Activated CD4-positive, alpha-beta T cell treated with anti-CD3 and anti-CD28 coated beads, Interleukin-2, amount 10 ng/mL, durations not matched to agents 7 days and 5 days (primary cell): Measurements from ENCODE around the gene AURKAIP1. TPM values are rescaled to one million over a fixed set of nuclear protein-coding genes. Genes with fewer than 3 reads are reported as not detected.

Experiments
- CTCF ChIA-PET: fragments of 350-600 bp; sonication (Branson Sonifier 250); formaldehyde crosslinking; loops from one replicate; lab custom pipeline; 2021; ENCODE audit warnings: antibody characterized with exemption; lab: Charles Lee
- POLR2A ChIA-PET: fragments of 350-600 bp; sonication (Branson Sonifier 250); formaldehyde crosslinking; loops from one replicate; lab custom pipeline; 2021; ENCODE audit warnings: antibody characterized with exemption; lab: Charles Lee
- DNase-seq: peaks from one replicate; pipeline ENCODE4 v3.0.0-alpha.2; 2020
- H3K27ac Mint-ChIP-seq: one replicate; pipeline ENCODE4 v1.8.0; 2021; ENCODE audit warnings: mild to moderate bottlenecking, moderate library complexity, mixed read lengths
- H3K27me3 Mint-ChIP-seq: one replicate; pipeline ENCODE4 v1.8.0; 2021; ENCODE audit warnings: mixed read lengths
- H3K36me3 Mint-ChIP-seq: one replicate; pipeline ENCODE4 v1.8.0; 2021; ENCODE audit warnings: low read depth, mixed read lengths
- H3K4me1 Mint-ChIP-seq: one replicate; pipeline ENCODE4 v1.8.0; 2021; ENCODE audit warnings: mixed read lengths
- H3K4me3 Mint-ChIP-seq: one replicate; pipeline ENCODE4 v1.8.0; 2021; ENCODE audit warnings: mild to moderate bottlenecking, moderate library complexity, mixed read lengths
- H3K9me3 Mint-ChIP-seq: one replicate; pipeline ENCODE4 v1.8.0; 2021; ENCODE audit warnings: mixed read lengths
- microRNA-seq: library from miRNA; unstranded; fragments of <30 nt; microRNA quantifications from one replicate; pipeline ENCODE4 v1.2.0, GENCODE V29; 2021; ENCODE audit warnings: borderline microRNAs expressed, borderline replicate concordance
- total RNA-seq, 2 experiments: library from RNA; stranded (reverse); gene quantifications; one replicate each; pipeline ENCODE4 v1.2.3, GENCODE V29; 2021

The AURKAIP1 gene
- total RNA-seq, 2 experiments from 2014 or later: 101 to 125 TPM

DNA sequence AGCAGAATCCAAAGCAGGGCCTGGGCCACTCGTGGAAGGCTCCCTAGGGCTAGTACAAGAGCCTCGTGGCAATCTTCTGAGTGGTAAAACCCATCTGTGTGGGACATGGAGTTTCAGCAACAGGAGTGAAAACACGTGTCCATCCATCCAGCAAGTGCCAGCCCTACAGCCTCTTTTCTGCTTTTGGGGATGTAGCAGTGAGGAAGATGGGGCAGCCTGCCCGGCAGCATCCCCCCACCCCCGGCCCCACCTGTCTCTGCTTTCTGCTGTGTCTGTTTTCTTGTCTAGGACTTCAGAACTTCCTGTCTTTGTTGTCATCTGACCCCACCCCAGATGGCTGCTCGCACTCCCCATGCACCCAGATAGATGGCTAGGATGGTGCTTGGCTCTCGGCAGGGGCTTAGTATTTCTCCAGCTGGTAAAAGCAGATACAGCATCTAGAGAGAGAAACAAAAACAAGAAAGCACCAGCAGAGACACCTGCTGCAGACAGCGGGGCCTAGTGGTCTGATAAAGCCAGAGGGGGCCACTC lies 48.9 kb downstream of the AURKAIP1 start:
- no peaks in the 10 kb centered on the region for H3K9me3 Mint-ChIP-seq
- H3K4me3 Mint-ChIP-seq: peak overlapping the region; percentile 75
- no peaks in the 10 kb centered on the region for H3K27me3 Mint-ChIP-seq
- H3K36me3 Mint-ChIP-seq: peaks cover 5% of the 10 kb centered on the region
- ChIA-PET POLR2A (no interaction called here), CTCF (interaction anchor here (0.9 to 1.3 kb wide), 2 partner anchors 20 to 22 kb away, joined by 3 read pairs; no protein-coding TSS in a partner anchor)
- peaks cover 27% of the 10 kb centered on the region for H3K4me1 Mint-ChIP-seq
- peak overlapping the region; percentile 75 for H3K27ac Mint-ChIP-seq
- DNase-seq: no peak

DNA sequence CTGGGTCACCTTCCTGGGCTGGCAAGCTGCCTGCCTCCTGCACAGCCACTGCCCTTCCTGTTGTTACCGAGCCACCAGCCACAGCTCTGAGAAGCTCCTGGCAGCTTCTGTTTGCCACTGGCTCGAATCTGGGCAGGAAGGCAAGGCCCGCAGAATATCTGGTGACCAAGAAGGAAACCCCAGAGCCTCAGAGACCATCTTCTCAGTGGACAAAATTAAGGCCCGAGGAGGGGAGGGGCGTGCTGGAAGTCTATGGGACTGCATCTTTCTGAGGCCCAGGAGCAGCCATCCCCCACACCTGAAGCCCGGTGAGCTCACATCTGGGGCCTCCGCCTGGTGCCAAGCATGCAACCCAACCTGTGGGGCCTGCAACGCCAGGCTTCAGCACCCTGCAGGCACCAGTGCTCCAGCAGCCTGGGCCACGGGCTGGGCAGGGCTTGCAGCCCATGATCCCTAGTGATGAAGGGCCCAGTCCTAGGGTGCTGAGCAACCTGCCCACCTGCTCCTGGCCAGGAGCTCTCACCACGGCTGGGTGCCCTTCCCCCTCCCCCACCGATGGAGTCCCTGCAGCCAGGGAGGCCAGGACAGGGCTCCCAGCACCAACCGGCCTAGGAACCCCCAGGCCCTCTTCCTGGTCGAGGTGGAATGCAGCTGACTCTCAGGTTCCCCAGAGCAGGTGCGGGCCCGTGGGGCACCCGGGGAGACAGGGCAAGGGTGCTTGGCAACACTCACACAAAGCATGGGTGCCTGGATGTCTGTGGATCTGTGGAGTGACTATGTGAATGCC lies 49.5 kb downstream of the AURKAIP1 start:
- Mint-ChIP-seq H3K4me3 (peak overlapping the region; percentile 75), H3K9me3 (no peaks in the 10 kb centered on the region), H3K27ac (peak overlapping the region; percentile 85), H3K27me3 (no peaks in the 10 kb centered on the region), H3K4me1 (peaks cover 27% of the 10 kb centered on the region), H3K36me3 (peaks cover 5% of the 10 kb centered on the region)
- POLR2A ChIA-PET: no interaction called here
- DNase-seq: no peak
- CTCF ChIA-PET: interaction anchor here (0.9 kb wide), 1 partner anchor 23 kb away, joined by 3 read pairs; no protein-coding TSS in a partner anchor

DNA sequence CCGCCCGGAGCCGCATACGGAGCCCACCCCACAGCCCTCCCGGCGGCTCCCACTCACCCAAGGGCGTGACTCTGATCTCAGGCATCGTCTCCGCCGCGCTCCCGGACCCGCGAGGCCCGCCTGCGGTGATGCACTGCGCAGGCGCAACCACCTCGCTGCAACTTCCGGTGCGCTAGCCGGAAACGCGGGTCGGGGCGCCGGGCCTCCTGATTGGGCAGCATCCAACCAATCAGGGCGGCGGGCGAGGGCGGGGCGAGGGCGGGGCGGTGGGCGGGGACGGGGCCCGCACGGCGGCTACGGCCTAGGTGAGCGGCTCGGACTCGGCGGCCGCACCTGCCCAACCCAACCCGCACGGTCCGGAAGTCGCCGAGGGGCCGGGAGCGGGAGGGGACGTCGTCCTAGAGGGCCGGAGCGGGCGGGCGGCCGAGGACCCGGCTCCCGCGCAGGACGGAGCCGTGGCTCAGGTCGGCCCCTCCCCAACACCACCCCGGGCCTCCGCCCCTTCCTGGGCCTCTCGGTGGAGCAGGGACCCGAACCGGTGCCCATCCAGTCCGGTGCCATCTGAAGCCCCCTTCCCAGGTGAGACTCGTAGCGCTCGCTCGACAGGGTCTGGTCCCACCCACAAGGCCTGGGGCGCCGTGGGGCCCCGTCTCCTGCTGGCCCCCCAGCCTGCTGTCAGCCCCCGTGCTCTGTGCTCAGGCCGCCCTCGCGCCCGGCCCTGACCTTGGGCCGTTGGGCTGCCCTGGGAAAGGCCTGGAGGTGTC lies 50.3 kb downstream of the AURKAIP1 start, which contains the start of the genes CPTP and INTS11:
CPTP (plus strand) TSS at position 279 of the 764 bp plus-strand sequence. CDS start 2,109 bp downstream, outside the sequence.
INTS11 (minus strand) TSS at position 137 of the 764 bp plus-strand sequence; CDS start at position 85, 52 bp downstream.
- POLR2A ChIA-PET: no interaction called here
- CTCF ChIA-PET: no interaction called here
- DNase-seq: peak; percentile 97
- no peaks in the 10 kb centered on the region for H3K9me3 Mint-ChIP-seq
- peaks cover 5% of the 10 kb centered on the region for H3K36me3 Mint-ChIP-seq
- H3K27me3 Mint-ChIP-seq: no peaks in the 10 kb centered on the region
- peak within 1 kb of the TSS; percentile 93 for H3K27ac Mint-ChIP-seq
- H3K4me1 Mint-ChIP-seq: peaks cover 27% of the 10 kb centered on the region
- peak within 1 kb of the TSS; percentile 85 for H3K4me3 Mint-ChIP-seq

DNA sequence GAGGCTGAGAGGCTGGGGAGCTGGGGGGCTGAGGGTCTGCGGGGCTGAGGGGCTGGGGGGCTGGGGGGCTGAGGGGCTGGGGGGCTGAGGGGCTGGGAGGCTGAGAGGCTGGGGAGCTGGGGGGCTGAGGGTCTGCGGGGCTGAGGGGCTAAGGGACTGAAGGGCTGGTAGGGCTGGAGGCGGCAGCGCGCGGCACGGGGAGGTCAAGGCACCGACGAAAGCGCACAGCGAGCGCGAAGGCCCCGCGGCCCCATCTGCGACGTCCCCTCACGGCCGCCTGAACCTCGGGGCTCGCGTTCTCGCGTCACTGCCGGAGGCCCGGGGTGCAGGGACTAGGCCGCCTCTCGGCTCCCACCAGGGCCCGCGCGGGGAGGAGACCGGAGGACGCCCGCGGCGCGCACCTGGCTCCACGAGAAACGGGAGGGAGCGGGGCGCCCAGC lies 50.9 kb downstream of the AURKAIP1 start:
- no peaks in the 10 kb centered on the region for H3K27me3 Mint-ChIP-seq
- H3K4me3 Mint-ChIP-seq: peak overlapping the region; percentile 85
- DNase-seq: no peak
- H3K9me3 Mint-ChIP-seq: no peaks in the 10 kb centered on the region
- peaks cover 7% of the 10 kb centered on the region for H3K36me3 Mint-ChIP-seq
- H3K4me1 Mint-ChIP-seq: peaks cover 27% of the 10 kb centered on the region
- ChIA-PET POLR2A (no interaction called here), CTCF (no interaction called here)
- H3K27ac Mint-ChIP-seq: peak overlapping the region; percentile 54

Small RNA genes within 50 kb of the gene (microRNA-seq; reads per million reads assigned to microRNA genes)
- not detected for gene MIR6808

Other genes with a start within 250 kb of the AURKAIP1 start
- under 1 TPM; 0.15 to 0.27 TPM for gene TTLL10, start 201.3 kb downstream of the AURKAIP1 start, total RNA-seq
- 10 to 100 TPM; 26.0 to 33.9 TPM for gene TNFRSF18, start 168.6 kb downstream of the AURKAIP1 start, total RNA-seq
- gene TNFRSF4, start 161.1 kb downstream of the AURKAIP1 start, total RNA-seq: 10 to 100 TPM; 44.1 to 52.8 TPM
- gene SDF4, start 143.2 kb downstream of the AURKAIP1 start, total RNA-seq: 10 to 100 TPM; 81.7 to 91.4 TPM
- gene B3GALT6, start 143.0 kb downstream of the AURKAIP1 start, total RNA-seq: 10 to 100 TPM; 15.8 to 19.2 TPM
- 1 to 10 TPM; 1.2 to 1.4 TPM for gene C1QTNF12, start 128.5 kb downstream of the AURKAIP1 start, total RNA-seq
- gene UBE2J2, start 101.4 kb downstream of the AURKAIP1 start, total RNA-seq: 10 to 100 TPM; 63.4 to 63.7 TPM
- gene SCNN1D, start 94.8 kb downstream of the AURKAIP1 start, total RNA-seq: 1 to 10 TPM; 5.1 to 6.6 TPM
- 10 to 100 TPM; 69.5 to 92.1 TPM for gene ACAP3, start 67.3 kb downstream of the AURKAIP1 start, total RNA-seq
- gene PUSL1, start 66.6 kb downstream of the AURKAIP1 start, total RNA-seq: 10 to 100 TPM; 18.9 to 24.4 TPM
- gene INTS11, start 50.5 kb downstream of the AURKAIP1 start, total RNA-seq: 100 to 1,000 TPM; 123 to 126 TPM
- 10 to 100 TPM; 25.2 to 27.6 TPM for gene CPTP, start 50.4 kb downstream of the AURKAIP1 start, total RNA-seq
- 1 to 10 TPM; 3.1 to 3.7 TPM for gene TAS1R3, start 43.9 kb downstream of the AURKAIP1 start, total RNA-seq
- 10 to 100 TPM; 33.0 to 34.0 TPM for gene DVL1, start 25.8 kb downstream of the AURKAIP1 start, total RNA-seq
- gene MXRA8, start 16.7 kb downstream of the AURKAIP1 start, total RNA-seq: under 1 TPM; 0.15 to 0.30 TPM
- 100 to 1,000 TPM; 122 to 131 TPM for gene CCNL2, start 24.1 kb upstream of the AURKAIP1 start, total RNA-seq
- gene MRPL20, start 32.1 kb upstream of the AURKAIP1 start, total RNA-seq: 100 to 1,000 TPM in 1 of 2 experiments, 10 to 100 TPM in 1; 98.6 to 107 TPM
- gene ANKRD65, start 46.1 kb upstream of the AURKAIP1 start, total RNA-seq: not detected
- gene VWA1, start 60.5 kb upstream of the AURKAIP1 start, total RNA-seq: under 1 TPM; 0.10 to 0.12 TPM
- gene ATAD3C, start 74.5 kb upstream of the AURKAIP1 start, total RNA-seq: under 1 TPM; 0.17 to 0.69 TPM
- 10 to 100 TPM; 26.5 to 34.6 TPM for gene ATAD3B, start 96.6 kb upstream of the AURKAIP1 start, total RNA-seq
- gene ATAD3A, start 137.0 kb upstream of the AURKAIP1 start, total RNA-seq: 10 to 100 TPM; 31.9 to 32.3 TPM
- 1 to 10 TPM; 1.2 to 1.3 TPM for gene TMEM240, start 165.4 kb upstream of the AURKAIP1 start, total RNA-seq
- 100 to 1,000 TPM; 128 to 130 TPM for gene SSU72, start 199.7 kb upstream of the AURKAIP1 start, total RNA-seq
- 1 to 10 TPM; 6.2 to 7.9 TPM for gene FNDC10, start 224.9 kb upstream of the AURKAIP1 start, total RNA-seq
- 10 to 100 TPM; 40.0 to 42.8 TPM for gene MIB2, start 240.3 kb upstream of the AURKAIP1 start, total RNA-seq